ENCODE measurements around the gene CDK5RAP1. TPM values are rescaled to one million over a fixed set of nuclear protein-coding genes. Genes with fewer than 3 reads are reported as not detected.
"Not testable (repeated sequence)": the region's sequence is repeated elsewhere in the genome, so short reads cannot be mapped to it uniquely, and the experiment has no call there.

Gene CDK5RAP1
- total RNA-seq, 1 experiment from 2014 or later = 56.3 TPM

DNA sequence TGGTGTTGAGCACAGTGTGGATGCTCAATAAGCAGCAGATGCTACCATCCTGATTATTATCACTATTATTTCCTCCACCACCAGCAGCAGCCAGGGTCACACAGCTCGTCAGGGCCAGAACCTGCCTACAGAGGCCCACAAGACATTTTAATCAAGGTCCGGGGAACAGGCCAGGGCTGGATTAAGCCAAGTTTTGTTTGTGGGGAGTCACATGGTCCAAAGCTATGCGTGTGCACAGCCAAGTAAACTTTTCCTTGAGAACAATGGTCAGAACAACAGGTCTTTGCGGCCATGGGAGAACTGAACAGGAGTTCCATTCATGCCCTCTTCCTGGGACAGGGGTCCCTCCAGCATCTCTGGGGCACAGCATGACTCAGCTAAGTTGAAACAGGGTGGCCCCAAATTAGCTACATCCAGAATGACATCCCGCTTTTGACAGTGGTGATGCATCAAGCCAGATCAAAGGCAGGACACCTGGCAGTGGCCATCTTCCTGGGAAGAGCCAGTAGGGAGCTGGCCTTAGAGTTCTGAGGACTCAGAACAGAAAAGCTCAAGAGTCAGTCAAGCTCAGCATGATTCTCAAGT is 30.6 kb upstream of the CDK5RAP1 start (continued):
- TF ChIP-seq, protein P1, sequence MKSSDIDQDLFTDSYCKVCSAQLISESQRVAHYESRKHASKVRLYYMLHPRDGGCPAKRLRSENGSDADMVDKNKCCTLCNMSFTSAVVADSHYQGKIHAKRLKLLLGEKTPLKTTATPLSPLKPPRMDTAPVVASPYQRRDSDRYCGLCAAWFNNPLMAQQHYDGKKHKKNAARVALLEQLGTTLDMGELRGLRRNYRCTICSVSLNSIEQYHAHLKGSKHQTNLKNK (CRISPR knock-in tag; IDR thresholded peaks at IDR 0.05) = no peak
- TF ChIP-seq, protein P2, sequence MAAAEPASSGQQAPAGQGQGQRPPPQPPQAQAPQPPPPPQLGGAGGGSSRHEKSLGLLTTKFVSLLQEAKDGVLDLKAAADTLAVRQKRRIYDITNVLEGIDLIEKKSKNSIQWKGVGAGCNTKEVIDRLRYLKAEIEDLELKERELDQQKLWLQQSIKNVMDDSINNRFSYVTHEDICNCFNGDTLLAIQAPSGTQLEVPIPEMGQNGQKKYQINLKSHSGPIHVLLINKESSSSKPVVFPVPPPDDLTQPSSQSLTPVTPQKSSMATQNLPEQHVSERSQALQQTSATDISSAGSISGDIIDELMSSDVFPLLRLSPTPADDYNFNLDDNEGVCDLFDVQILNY (CRISPR knock-in tag; IDR thresholded peaks at IDR 0.05) = no peak
- TF ChIP-seq FOXJ3 (CRISPR knock-in tag; IDR thresholded peaks at IDR 0.05; ENCODE audit: borderline replicate concordance) = no peak
- TF ChIP-seq PRRX2 (CRISPR knock-in tag; IDR thresholded peaks at IDR 0.05) = no peak
- TF ChIP-seq, protein P3, sequence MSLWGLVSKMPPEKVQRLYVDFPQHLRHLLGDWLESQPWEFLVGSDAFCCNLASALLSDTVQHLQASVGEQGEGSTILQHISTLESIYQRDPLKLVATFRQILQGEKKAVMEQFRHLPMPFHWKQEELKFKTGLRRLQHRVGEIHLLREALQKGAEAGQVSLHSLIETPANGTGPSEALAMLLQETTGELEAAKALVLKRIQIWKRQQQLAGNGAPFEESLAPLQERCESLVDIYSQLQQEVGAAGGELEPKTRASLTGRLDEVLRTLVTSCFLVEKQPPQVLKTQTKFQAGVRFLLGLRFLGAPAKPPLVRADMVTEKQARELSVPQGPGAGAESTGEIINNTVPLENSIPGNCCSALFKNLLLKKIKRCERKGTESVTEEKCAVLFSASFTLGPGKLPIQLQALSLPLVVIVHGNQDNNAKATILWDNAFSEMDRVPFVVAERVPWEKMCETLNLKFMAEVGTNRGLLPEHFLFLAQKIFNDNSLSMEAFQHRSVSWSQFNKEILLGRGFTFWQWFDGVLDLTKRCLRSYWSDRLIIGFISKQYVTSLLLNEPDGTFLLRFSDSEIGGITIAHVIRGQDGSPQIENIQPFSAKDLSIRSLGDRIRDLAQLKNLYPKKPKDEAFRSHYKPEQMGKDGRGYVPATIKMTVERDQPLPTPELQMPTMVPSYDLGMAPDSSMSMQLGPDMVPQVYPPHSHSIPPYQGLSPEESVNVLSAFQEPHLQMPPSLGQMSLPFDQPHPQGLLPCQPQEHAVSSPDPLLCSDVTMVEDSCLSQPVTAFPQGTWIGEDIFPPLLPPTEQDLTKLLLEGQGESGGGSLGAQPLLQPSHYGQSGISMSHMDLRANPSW (CRISPR knock-in tag; conservative IDR thresholded peaks at IDR 0.05; ENCODE audit: low read depth) = no peak
- TF ChIP-seq ZNF121 (CRISPR knock-in tag; IDR thresholded peaks at IDR 0.05) = no peak
- TF ChIP-seq ZNF138 (CRISPR knock-in tag; conservative IDR thresholded peaks at IDR 0.05) = no peak
- TF ChIP-seq GABPB1 (CRISPR knock-in tag; IDR thresholded peaks at IDR 0.05) = no peak
- TF ChIP-seq TEAD1 (CRISPR knock-in tag; IDR thresholded peaks at IDR 0.05) = no peak

DNA sequence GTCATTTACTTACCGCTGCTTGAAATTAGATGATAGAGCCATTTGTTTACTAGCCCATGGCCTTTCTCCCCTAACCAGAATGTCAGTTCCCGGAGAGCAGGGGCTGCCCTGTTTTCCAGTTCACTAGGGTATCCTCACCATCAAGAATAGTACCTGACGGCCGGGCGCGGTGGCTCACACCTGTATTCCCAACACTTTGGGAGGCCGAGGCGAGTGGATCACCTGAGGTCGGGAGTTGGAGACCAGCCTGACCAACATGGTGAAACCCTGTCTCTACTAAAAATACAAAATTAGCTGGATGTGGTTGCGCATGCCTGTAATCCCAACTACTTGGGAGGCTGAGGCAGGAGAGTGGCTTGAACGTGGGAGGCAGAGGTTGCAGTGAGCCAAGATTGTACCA is 22.6 kb upstream of the CDK5RAP1 start:
- H3K36me3 Mint-ChIP-seq; H3K27ac Mint-ChIP-seq; DNase-seq (ENCODE audit: low spot score); H3K4me1 Mint-ChIP-seq; H3K9me3 Mint-ChIP-seq; H3K27me3 Mint-ChIP-seq (ENCODE audit: low read depth); POLR2A ChIA-PET; ATAC-seq; H3K4me3 Mint-ChIP-seq; CTCF ChIA-PET: not testable (repeated sequence)

DNA sequence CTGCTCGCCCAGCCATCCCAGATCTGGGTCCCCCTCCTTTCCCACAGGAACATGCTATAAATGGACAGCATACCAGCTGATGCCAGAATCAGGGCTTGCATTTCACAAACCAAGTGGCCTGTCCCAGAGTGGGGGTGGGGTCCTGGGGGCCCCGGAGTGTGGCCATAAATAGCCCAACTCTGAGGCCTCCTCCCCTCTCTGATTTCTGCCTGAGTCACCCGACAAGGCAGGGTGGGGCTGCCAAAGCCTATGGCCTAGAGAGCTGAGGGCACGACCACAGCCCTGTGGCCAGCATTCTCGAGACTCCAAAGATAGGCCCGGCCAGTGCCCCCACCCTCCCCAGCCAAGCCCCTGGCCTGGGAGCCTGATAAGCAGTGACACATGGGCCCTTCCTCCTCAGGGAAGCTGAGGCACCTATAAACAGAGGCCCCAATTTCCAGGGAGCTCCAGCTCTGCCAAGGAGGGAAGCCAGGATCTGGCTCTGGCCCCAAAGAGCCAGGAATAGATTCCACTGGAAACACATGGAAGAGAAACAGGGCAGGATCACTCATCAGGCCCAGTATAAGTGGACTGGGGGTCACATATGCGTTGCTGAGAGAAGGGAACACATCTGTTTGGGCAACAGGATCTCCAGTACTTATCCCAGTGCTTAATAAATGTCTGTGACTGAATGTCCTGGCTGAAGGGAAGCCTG is 22.0 kb upstream of the CDK5RAP1 start:
- Mint-ChIP-seq H3K9me3 (no peaks in the 10 kb centered on the region), H3K4me3 (no peak overlapping the region), H3K36me3 (no peaks in the 10 kb centered on the region), H3K4me1 (0 out of 2 replicates have a peak, but pooled peaks cover under 1% of the 10 kb centered on the region), H3K27me3 (ENCODE audit: low read depth) (no peaks in the 10 kb centered on the region), H3K27ac (no peak overlapping the region)
- TF ChIP-seq ZNF671 (CRISPR knock-in tag; IDR thresholded peaks at IDR 0.05) = no peak
- TF ChIP-seq EMX1 (CRISPR knock-in tag; IDR thresholded peaks at IDR 0.05) = no peak
- TF ChIP-seq FOXK1 (CRISPR knock-in tag; IDR thresholded peaks at IDR 0.05) = no peak
- TF ChIP-seq FOXJ3 (CRISPR knock-in tag; IDR thresholded peaks at IDR 0.05; ENCODE audit: borderline replicate concordance) = no peak
- TF ChIP-seq RORB (CRISPR knock-in tag; IDR thresholded peaks at IDR 0.05) = no peak
- TF ChIP-seq PRRX2 (CRISPR knock-in tag; IDR thresholded peaks at IDR 0.05) = no peak
- no peak for TF ChIP-seq SP1 (CRISPR knock-in tag; conservative IDR thresholded peaks at IDR 0.05)
- TF ChIP-seq NR2C2 (CRISPR knock-in tag; IDR thresholded peaks at IDR 0.05) = no peak
- TF ChIP-seq, protein P4, sequence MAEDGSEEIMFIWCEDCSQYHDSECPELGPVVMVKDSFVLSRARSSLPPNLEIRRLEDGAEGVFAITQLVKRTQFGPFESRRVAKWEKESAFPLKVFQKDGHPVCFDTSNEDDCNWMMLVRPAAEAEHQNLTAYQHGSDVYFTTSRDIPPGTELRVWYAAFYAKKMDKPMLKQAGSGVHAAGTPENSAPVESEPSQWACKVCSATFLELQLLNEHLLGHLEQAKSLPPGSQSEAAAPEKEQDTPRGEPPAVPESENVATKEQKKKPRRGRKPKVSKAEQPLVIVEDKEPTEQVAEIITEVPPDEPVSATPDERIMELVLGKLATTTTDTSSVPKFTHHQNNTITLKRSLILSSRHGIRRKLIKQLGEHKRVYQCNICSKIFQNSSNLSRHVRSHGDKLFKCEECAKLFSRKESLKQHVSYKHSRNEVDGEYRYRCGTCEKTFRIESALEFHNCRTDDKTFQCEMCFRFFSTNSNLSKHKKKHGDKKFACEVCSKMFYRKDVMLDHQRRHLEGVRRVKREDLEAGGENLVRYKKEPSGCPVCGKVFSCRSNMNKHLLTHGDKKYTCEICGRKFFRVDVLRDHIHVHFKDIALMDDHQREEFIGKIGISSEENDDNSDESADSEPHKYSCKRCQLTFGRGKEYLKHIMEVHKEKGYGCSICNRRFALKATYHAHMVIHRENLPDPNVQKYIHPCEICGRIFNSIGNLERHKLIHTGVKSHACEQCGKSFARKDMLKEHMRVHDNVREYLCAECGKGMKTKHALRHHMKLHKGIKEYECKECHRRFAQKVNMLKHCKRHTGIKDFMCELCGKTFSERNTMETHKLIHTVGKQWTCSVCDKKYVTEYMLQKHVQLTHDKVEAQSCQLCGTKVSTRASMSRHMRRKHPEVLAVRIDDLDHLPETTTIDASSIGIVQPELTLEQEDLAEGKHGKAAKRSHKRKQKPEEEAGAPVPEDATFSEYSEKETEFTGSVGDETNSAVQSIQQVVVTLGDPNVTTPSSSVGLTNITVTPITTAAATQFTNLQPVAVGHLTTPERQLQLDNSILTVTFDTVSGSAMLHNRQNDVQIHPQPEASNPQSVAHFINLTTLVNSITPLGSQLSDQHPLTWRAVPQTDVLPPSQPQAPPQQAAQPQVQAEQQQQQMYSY (CRISPR knock-in tag; IDR thresholded peaks at IDR 0.05) = no peak
- TF ChIP-seq ZNF423 (CRISPR knock-in tag; IDR thresholded peaks at IDR 0.05) = no peak
- CTCF ChIA-PET = no interaction called here
- ATAC-seq (no peak), DNase-seq (ENCODE audit: low spot score) (no peak)
- POLR2A ChIA-PET = no interaction called here

Data from WTC11 (cell line).